Endothelial cell of umbilical vein (primary cell): Measurements from ENCODE around the gene DNAJB8. TPM values are rescaled to one million over a fixed set of nuclear protein-coding genes. Genes with fewer than 3 reads are reported as not detected.

Source experiments
- BruUV-seq: library from RNA; stranded (reverse); fragments of 400-500 nt; replicated peaks from 2 replicates; lab custom pipeline; 2021; lab: Mats Ljungman, UMichigan
- CTCF ChIA-PET: fragments of 300-600, 350-600 bp; sonication (Branson Sonifier 250); formaldehyde crosslinking; loops from one replicate; lab custom pipeline; 2021; ENCODE audit warnings: antibody characterized with exemption, inconsistent platforms; lab: Charles Lee
- POLR2A ChIA-PET: fragments of 300-600, 350-600 bp; sonication (Branson Sonifier 250); formaldehyde crosslinking; loops from one replicate; lab custom pipeline; 2021; ENCODE audit warnings: antibody characterized with exemption, inconsistent platforms; lab: Charles Lee
- DNase-seq: peaks from one replicate; pipeline ENCODE4 v3.0.0-alpha.2; 2011; ENCODE audit warnings: low read depth, low spot score
- FAIRE-seq: peaks from 2 replicates; lab custom pipeline; 2011; peaks lifted over from hg19 to GRCh38; lab: Jason Lieb, UNC
- H2AFZ ChIP-seq: 2 replicates; pipeline ENCODE4 v1.6.0; 2012; ENCODE audit warnings: low read depth, low read length, control low read depth, inconsistent platforms
- H3K27ac ChIP-seq: 2 replicates; pipeline ENCODE4 v1.5.1; 2011; ENCODE audit warnings: low read depth, mild to moderate bottlenecking, control low read depth, low read length, moderate library complexity; ENCODE audit not compliant: insufficient read depth
- H3K27me3 ChIP-seq, 2 experiments: 2 replicates each; pipeline versions ENCODE4 v1.6.0 to v1.6.1; 2011; ENCODE audit warnings: low read length in 2 of 2, mixed read lengths in 1 of 2; ENCODE audit not compliant: control insufficient read depth in 2 of 2, insufficient read depth in 2 of 2
- H3K36me3 ChIP-seq, 2 experiments: 2 replicates in 1 of 2; 3 replicates in 1 of 2; pipeline ENCODE4 v1.5.1; 2011; ENCODE audit warnings: low read length in 2 of 2, mild to moderate bottlenecking in 1 of 2, moderate library complexity in 1 of 2; ENCODE audit not compliant: control insufficient read depth in 2 of 2, insufficient read depth in 2 of 2; ENCODE audit errors: extremely low read depth in 1 of 2
- H3K4me1 ChIP-seq: 3 replicates; pipeline ENCODE4 v1.5.1; 2011; ENCODE audit warnings: mild to moderate bottlenecking, low read length; ENCODE audit not compliant: control insufficient read depth, insufficient read depth; ENCODE audit errors: extremely low read depth
- H3K4me2 ChIP-seq: 2 replicates; pipeline ENCODE4 v1.6.1; 2011; ENCODE audit warnings: low read length, control low read depth, mixed read lengths; ENCODE audit not compliant: insufficient read depth
- H3K4me3 ChIP-seq, 3 experiments: fragments of 200-600 bp in 1 of 3; sonication (generic), shearing (Covaris generic) in 1 of 3; replicated peaks in 1 of 3; 2 replicates each; pipeline ENCODE4 v1.5.1; 2011 to 2016; ENCODE audit warnings: control low read depth in 3 of 3, low read length in 3 of 3, mild to moderate bottlenecking in 2 of 3, inconsistent platforms in 1 of 3, low read depth in 1 of 3, moderate library complexity in 1 of 3; ENCODE audit not compliant: insufficient read depth in 1 of 3
- H3K79me2 ChIP-seq: 2 replicates; pipeline ENCODE4 v1.6.0; 2012; ENCODE audit warnings: low read length, inconsistent platforms; ENCODE audit not compliant: control insufficient read depth, insufficient read depth
- H3K9ac ChIP-seq: replicated peaks from 2 replicates; pipeline ENCODE3; 2011; ENCODE audit warnings: low read length, control low read depth; ENCODE audit not compliant: insufficient read depth; ENCODE audit errors: extremely low read depth
- H3K9me1 ChIP-seq: replicated peaks from 3 replicates; pipeline ENCODE4 v1.6.0; 2011; ENCODE audit warnings: mild to moderate bottlenecking, low read length; ENCODE audit not compliant: control insufficient read depth, insufficient read depth; ENCODE audit errors: extremely low read depth
- H3K9me3 ChIP-seq: replicated peaks from 2 replicates; pipeline ENCODE4 v1.5.1; 2012; ENCODE audit warnings: low read length, inconsistent platforms; ENCODE audit not compliant: control insufficient read depth, insufficient read depth
- H4K20me1 ChIP-seq: replicated peaks from 2 replicates; pipeline ENCODE3; 2011; ENCODE audit warnings: mild to moderate bottlenecking, low read length; ENCODE audit not compliant: control insufficient read depth, insufficient read depth; ENCODE audit errors: extremely low read depth
- CTCF ChIP-seq, 2 donors: IDR thresholded peaks; 1 replicate in 1 of 2; 2 replicates in 1 of 2; pipeline ENCODE4 v1.5.1; 2011; ENCODE audit warnings: low read length in 2 of 2, mild to moderate bottlenecking in 2 of 2, moderate library complexity in 2 of 2, control low read depth in 1 of 2, inconsistent platforms in 1 of 2, low read depth in 1 of 2; ENCODE audit not compliant: insufficient read depth in 1 of 2; ENCODE audit errors: extremely low read depth in 1 of 2
- EZH2 ChIP-seq: IDR thresholded peaks from 2 replicates; pipeline ENCODE4 v1.6.1; 2012; ENCODE audit warnings: borderline replicate concordance, low read depth, mild to moderate bottlenecking, moderate library complexity, low read length, inconsistent platforms; ENCODE audit not compliant: severe bottlenecking
- JUN ChIP-seq: IDR thresholded peaks from 2 replicates; pipeline ENCODE4 v1.6.1; 2011; ENCODE audit warnings: borderline replicate concordance, low read depth; ENCODE audit not compliant: insufficient read length, insufficient read depth
- MYC ChIP-seq: IDR thresholded peaks from one replicate; pipeline ENCODE4 v1.6.1; 2011; ENCODE audit warnings: mild to moderate bottlenecking, low read depth, low read length
- POLR2A ChIP-seq: IDR thresholded peaks from 2 replicates; pipeline ENCODE4 v1.6.1; 2012; ENCODE audit warnings: low read depth, mild to moderate bottlenecking, control low read depth, low read length
- POLR2AphosphoS5 ChIP-seq: IDR thresholded peaks from 2 replicates; pipeline ENCODE4 v1.6.1; 2012; ENCODE audit warnings: low read depth, mild to moderate bottlenecking, control low read depth, low read length, moderate library complexity; ENCODE audit not compliant: insufficient read depth
- dilution Hi-C: fragments of 300-500 bp; cut with MboI; formaldehyde crosslinking; loops from one replicate; pipeline ENCODE4 v1.15.0; 2019; ENCODE audit warnings: low sequenced_read_pairs; ENCODE audit not compliant: extremely low pct_ligation_motif_present
- intact Hi-C: fragments of 100-400 bp; cut with micrococcal nuclease; formaldehyde crosslinking; loops from one replicate; pipeline ENCODE4 v1.10.0; 2022
- polyA plus RNA-seq, 4 experiments: library from polyadenylated mRNA; depleted of rRNA in 3 of 4; stranded (reverse) in 3 of 4; unstranded in 1 of 4; fragments of >200 nt; gene quantifications; 2 replicates each; pipeline versions ENCODE4 v1.2.1 to v1.2.3, GENCODE V29; 2011 to 2012; ENCODE audit warnings: missing spikeins in 1 of 4
- total RNA-seq: library from RNA; stranded (reverse); gene quantifications from 2 replicates; pipeline ENCODE4 v1.2.3, GENCODE V29; 2021

Gene DNAJB8
- total and polyA plus RNA-seq, 2 donors (not counting 3 experiments of a cell fraction or from before 2014, with no cell fraction given), result not detected

GRCh38 chr3:128421439-128421836, 45.3 kb downstream of the DNAJB8 start:
- Histone ChIP-seq H3K4me2 (no peak overlapping the region), H3K9me1 (no peaks in the 10 kb centered on the region), H4K20me1 (no peaks in the 10 kb centered on the region), H3K27ac (no peak overlapping the region), H3K9ac (no peak overlapping the region), H3K9me3 (no peaks in the 10 kb centered on the region), H3K4me3 (no peak overlapping the region), H3K79me2 (no peaks in the 10 kb centered on the region), H2AFZ (no peak overlapping the region), H3K4me1 (peaks cover 3% of the 10 kb centered on the region), H3K27me3 (no peaks in the 10 kb centered on the region), H3K36me3 (no peaks in the 10 kb centered on the region)
- intact Hi-C loops (loop anchor here (5.0 kb wide), 1 partner anchor 249 kb away; no protein-coding TSS in a partner anchor), dilution Hi-C loops (no loop called here)
- no TSS peak for BruUV-seq
- ChIA-PET POLR2A (no interaction called here), CTCF (interaction anchor here (1.3 kb wide), 1 partner anchor 76 kb away, joined by 6 read pairs; no protein-coding TSS in a partner anchor)
- TF ChIP-seq JUN (no peak), CTCF (IDR thresholded peaks at IDR 0.05; ENCODE audit: extremely low read depth in 1 of 2, insufficient read depth in 1 of 2, low read depth in 1 of 2, low read length in 2 of 2) (no peak), POLR2A (no peak), POLR2AphosphoS5 (no peak), EZH2 (no peak), MYC (no peak)
- FAIRE-seq, result no peak
- no peak for DNase-seq
